Inflammatory macrophage treated with lipopolysaccharide for 1 hour (primary cell): ENCODE data around the gene UBXN7.
A peak's percentile ranks its signal among the peaks of the same experiment; 100 is the strongest.
"Not testable (repeated sequence)": the region's sequence is repeated elsewhere in the genome, so short reads cannot be mapped to it uniquely, and the experiment has no call there.

Experiments
- DNase-seq, 2 donors: peaks; one replicate each; pipeline ENCODE4 v3.0.0-alpha.2; 2020 to 2022

UBXN7 gene

GRCh38 chr3:196354132-196354531 is 78.1 kb downstream of the UBXN7 start:
- DNase-seq = no peak

- DNase-seq = no peak
Observed at GRCh38 chr3:196351541-196351940, 80.7 kb downstream of the UBXN7 start.

- DNase-seq = no peak
Observed at GRCh38 chr3:196350067-196350466, 82.2 kb downstream of the UBXN7 start.

- no peak for DNase-seq
Observed at GRCh38 chr3:196348698-196349097, 83.5 kb downstream of the UBXN7 start.

GRCh38 chr3:196344663-196345062 is 87.6 kb downstream of the UBXN7 start:
- DNase-seq = peak; percentile 79 to 96

- DNase-seq = not testable (repeated sequence)
Observed at GRCh38 chr3:196343917-196344316, 88.3 kb downstream of the UBXN7 start.

GRCh38 chr3:196341137-196341536 is 91.1 kb downstream of the UBXN7 start:
- peak; percentile 84 to 89 for DNase-seq

GRCh38 chr3:196340466-196340865 is 91.8 kb downstream of the UBXN7 start:
- peak; percentile 63 to 91 for DNase-seq

- DNase-seq = peak; percentile 78 to 85
Observed at GRCh38 chr3:196339493-196340254, 92.6 kb downstream of the UBXN7 start.

- no peak for DNase-seq
Observed at GRCh38 chr3:196339044-196339443, 93.2 kb downstream of the UBXN7 start.

- no peak for DNase-seq
Observed at GRCh38 chr3:196336319-196337145, 95.7 kb downstream of the UBXN7 start.

- no peak for DNase-seq
Observed at GRCh38 chr3:196335503-196335948, 96.7 kb downstream of the UBXN7 start.

GRCh38 chr3:196334982-196335381 is 97.2 kb downstream of the UBXN7 start:
- DNase-seq = no peak

GRCh38 chr3:196332168-196332567 is 100.1 kb downstream of the UBXN7 start:
- no peak for DNase-seq

- no peak for DNase-seq
Observed at GRCh38 chr3:196327405-196327804, 104.8 kb downstream of the UBXN7 start.

- DNase-seq = no peak
Observed at GRCh38 chr3:196326936-196327335, 105.3 kb downstream of the UBXN7 start.

- DNase-seq = no peak
Observed at GRCh38 chr3:196323691-196324090, 108.5 kb downstream of the UBXN7 start.

- DNase-seq = no peak
Observed at GRCh38 chr3:196323016-196323415, 109.2 kb downstream of the UBXN7 start.

GRCh38 chr3:196321162-196321561 is 111.1 kb downstream of the UBXN7 start:
- DNase-seq = peak; percentile 46 to 51

GRCh38 chr3:196320137-196320536 is 112.1 kb downstream of the UBXN7 start:
- no peak for DNase-seq

GRCh38 chr3:196317687-196318467 is 114.3 kb downstream of the UBXN7 start, which contains the start of gene DYNLT2B:
TSS of gene DYNLT2B (minus strand) at chr3:196318240. CDS start at chr3:196318152, 88 bp downstream.
- peak in 1 of 2 donors; percentile 71 for DNase-seq

- DNase-seq = not testable (repeated sequence)
Observed at GRCh38 chr3:196316799-196317686, 115.2 kb downstream of the UBXN7 start.
